ENCODE data around the gene IGFBP2. TPM values are rescaled to one million over a fixed set of nuclear protein-coding genes. Genes with fewer than 3 reads are reported as not detected.

The IGFBP2 gene
- total RNA-seq, 1 donor from 2014 or later = 252 TPM

DNA sequence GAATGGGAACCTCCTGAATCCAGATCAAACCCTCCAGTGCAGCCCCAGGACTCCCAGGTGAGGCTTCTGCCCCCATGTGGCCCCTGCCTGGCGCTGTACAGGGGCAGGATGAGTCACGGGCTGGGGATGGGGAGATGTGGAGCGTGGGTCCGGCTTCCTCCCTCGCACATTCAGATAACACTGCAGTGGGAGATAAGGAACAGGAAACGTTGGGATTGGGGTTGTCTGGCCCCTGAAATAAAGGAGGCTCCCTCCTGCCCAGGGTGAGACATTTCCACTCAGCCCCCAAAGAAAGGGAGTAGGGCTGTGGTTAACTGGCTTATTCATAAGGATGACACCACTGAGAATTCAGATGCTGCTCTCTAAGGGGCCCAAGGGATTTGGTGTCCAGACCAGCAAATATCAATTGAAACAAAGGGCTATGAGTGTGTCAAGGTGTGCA lies 31.4 kb downstream of the IGFBP2 start:
- Mint-ChIP-seq H3K36me3 (peaks cover 10% of the 10 kb centered on the region), H3K4me1 (ENCODE audit: unreplicated experiment) (peaks cover 16% of the 10 kb centered on the region), H3K27ac (no peak overlapping the region), H3K27me3 (peaks cover under 1% of the 10 kb centered on the region), H3K4me3 (no peak overlapping the region), H3K9me3 (no peaks in the 10 kb centered on the region)
- TF ChIP-seq, protein P1, sequence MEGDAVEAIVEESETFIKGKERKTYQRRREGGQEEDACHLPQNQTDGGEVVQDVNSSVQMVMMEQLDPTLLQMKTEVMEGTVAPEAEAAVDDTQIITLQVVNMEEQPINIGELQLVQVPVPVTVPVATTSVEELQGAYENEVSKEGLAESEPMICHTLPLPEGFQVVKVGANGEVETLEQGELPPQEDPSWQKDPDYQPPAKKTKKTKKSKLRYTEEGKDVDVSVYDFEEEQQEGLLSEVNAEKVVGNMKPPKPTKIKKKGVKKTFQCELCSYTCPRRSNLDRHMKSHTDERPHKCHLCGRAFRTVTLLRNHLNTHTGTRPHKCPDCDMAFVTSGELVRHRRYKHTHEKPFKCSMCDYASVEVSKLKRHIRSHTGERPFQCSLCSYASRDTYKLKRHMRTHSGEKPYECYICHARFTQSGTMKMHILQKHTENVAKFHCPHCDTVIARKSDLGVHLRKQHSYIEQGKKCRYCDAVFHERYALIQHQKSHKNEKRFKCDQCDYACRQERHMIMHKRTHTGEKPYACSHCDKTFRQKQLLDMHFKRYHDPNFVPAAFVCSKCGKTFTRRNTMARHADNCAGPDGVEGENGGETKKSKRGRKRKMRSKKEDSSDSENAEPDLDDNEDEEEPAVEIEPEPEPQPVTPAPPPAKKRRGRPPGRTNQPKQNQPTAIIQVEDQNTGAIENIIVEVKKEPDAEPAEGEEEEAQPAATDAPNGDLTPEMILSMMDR (conservative IDR thresholded peaks at IDR 0.05) = no peak
- no peak for DNase-seq (ENCODE audit: extremely low spot score, unreplicated experiment)

DNA sequence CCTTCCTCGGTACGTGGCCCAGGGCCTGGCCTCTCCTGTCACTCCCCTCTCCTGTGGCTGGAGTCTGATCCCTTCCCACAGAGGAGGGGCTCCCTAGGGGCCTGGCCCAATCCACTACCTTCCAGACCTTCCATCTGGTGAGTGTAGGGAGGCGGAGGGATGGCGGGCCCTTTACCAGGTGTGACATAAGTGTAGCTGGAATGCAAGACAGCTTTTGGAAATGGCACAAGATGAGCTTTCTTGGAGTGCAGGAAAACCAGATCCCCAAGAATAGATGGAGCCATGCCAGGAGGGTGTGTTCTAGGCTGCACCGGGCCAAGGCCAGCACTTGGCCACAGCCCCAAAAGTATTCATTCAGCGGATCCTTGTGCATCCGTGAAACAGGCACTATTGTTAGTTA lies 32.0 kb downstream of the IGFBP2 start:
- Mint-ChIP-seq H3K27me3 (peaks cover 7% of the 10 kb centered on the region), H3K9me3 (no peaks in the 10 kb centered on the region), H3K4me1 (ENCODE audit: unreplicated experiment) (peaks cover 14% of the 10 kb centered on the region), H3K36me3 (peaks cover 8% of the 10 kb centered on the region), H3K4me3 (no peak overlapping the region), H3K27ac (peak overlapping the region; percentile 18)
- TF ChIP-seq, protein P1 (conservative IDR thresholded peaks at IDR 0.05) = no peak
- no peak for DNase-seq (ENCODE audit: extremely low spot score, unreplicated experiment)

DNA sequence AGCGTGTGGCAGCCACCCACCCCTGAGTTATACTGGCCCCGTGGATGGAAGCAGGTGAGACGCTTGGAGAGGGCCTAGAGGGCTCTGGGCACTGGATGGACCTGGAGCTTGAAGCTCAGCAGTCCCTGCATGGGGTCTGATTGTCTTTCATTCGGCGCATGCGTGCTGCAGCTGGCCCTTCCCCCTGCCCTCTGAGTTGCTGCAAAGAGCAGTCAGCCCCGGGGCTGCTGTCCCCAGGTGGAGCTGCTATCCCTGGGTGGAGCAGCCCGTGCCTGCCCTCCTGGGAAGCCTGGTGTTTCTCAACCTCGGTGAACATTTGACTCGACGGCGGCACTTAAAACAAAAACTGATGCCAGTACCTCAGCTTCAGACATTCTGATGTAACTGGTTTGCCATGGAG lies 32.5 kb downstream of the IGFBP2 start:
- TF ChIP-seq, protein P1 (conservative IDR thresholded peaks at IDR 0.05) = no peak
- Mint-ChIP-seq H3K36me3 (peaks cover 5% of the 10 kb centered on the region), H3K27ac (peak overlapping the region; percentile 18), H3K4me3 (no peak overlapping the region), H3K4me1 (ENCODE audit: unreplicated experiment) (peaks cover 14% of the 10 kb centered on the region), H3K27me3 (peaks cover 7% of the 10 kb centered on the region), H3K9me3 (no peaks in the 10 kb centered on the region)
- no peak for DNase-seq (ENCODE audit: extremely low spot score, unreplicated experiment)

DNA sequence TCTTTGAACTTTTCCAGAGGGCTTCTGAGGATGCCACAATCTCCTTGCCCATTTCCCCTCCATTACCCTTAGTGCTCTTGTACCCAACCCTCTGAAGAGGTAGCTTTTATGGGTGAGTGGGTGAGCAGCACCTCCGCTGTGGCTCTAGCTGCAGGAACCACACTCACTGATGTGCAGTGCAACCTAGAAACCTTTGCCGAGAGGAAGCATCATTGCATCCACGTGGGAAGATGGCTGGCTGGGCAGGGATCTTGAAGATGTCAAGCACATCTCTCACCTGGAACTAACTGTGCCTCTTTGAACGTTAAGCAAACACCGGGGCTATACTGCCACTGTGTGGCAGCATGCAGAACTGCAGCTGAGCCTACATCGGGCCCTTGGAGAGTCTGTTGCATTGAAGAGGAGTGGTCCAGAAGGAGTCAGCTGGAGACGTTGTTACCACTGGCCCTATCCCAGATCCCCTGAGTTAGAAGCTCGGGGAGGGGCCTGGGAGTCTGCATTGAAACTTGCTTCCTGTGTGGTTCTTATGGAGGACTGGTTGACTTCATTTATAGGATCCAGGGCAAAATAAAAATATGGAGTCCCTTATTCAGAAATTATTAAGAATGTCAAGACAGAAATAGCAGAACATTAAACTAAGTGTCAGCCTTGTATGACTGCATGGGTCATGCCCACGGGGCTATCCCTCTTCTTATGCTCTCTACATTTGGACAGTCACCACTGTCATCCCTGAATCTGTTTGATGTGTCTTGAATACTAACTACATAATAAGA lies 33.4 kb downstream of the IGFBP2 start:
- no peak overlapping the region for H3K27ac Mint-ChIP-seq
- peaks cover 5% of the 10 kb centered on the region for H3K36me3 Mint-ChIP-seq
- TF ChIP-seq, protein P1 (conservative IDR thresholded peaks at IDR 0.05) = peak; percentile 99
- H3K27me3 Mint-ChIP-seq = peaks cover 7% of the 10 kb centered on the region
- H3K9me3 Mint-ChIP-seq = no peaks in the 10 kb centered on the region
- peaks cover 14% of the 10 kb centered on the region for H3K4me1 Mint-ChIP-seq (ENCODE audit: unreplicated experiment)
- H3K4me3 Mint-ChIP-seq = no peak overlapping the region
- DNase-seq (ENCODE audit: extremely low spot score, unreplicated experiment) = peak; percentile 82

DNA sequence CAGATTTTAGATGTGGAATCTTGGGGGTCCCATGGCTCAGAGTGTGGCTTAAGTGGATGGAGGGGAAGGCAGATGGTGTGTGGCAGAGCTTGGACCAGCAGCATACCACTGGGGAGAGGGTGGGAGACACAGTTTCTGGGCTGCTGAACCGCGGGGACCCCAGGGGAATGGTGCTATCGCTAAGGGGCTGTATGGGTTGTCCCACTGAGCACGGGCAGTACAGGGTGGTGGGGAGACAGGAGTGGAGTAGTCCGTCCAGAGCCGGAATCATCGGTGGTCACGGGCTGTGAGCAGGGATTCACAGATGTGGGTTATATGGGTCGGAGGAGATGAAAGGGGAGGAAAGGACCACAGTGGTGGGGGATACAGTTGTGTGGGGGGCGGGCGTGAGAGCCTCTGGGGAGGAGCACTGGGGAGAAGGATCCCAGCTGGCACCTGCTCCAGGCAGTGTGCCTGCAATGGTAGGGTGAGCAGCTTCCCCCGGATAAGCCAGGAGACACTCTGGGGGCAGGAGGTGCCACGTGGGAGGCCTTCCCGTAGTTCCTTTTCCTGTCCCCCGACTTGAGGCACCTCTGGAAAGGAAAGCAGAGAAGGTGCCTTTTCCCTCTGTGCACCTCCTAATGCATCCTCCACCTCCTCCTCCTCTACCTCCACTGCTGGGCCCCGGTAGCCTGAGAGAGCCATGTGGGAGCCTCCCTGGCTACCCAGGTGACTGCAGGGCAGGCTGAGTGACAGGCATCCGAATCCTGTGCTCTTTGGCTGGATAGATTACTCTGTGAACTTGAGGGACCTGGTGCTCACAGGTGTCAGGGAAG lies 37.3 kb downstream of the IGFBP2 start:
- H3K36me3 Mint-ChIP-seq = no peaks in the 10 kb centered on the region
- DNase-seq (ENCODE audit: extremely low spot score, unreplicated experiment) = no peak
- peaks cover 7% of the 10 kb centered on the region for H3K27me3 Mint-ChIP-seq
- TF ChIP-seq, protein P1 (conservative IDR thresholded peaks at IDR 0.05) = no peak
- peaks cover 13% of the 10 kb centered on the region for H3K4me1 Mint-ChIP-seq (ENCODE audit: unreplicated experiment)
- H3K9me3 Mint-ChIP-seq = no peaks in the 10 kb centered on the region
- no peak overlapping the region for H3K4me3 Mint-ChIP-seq
- H3K27ac Mint-ChIP-seq = no peak overlapping the region

All from type B pancreatic cell (in vitro differentiated cells).